T-helper 2 cell (primary cell): ENCODE data around the gene SNRNP25.

ENCODE experiments used
- DNase-seq, 5 experiments: peaks; one replicate each; pipeline versions ENCODE4 v3.0.0 to v3.0.0-alpha.2; 2012 to 2022

The SNRNP25 gene

DNA sequence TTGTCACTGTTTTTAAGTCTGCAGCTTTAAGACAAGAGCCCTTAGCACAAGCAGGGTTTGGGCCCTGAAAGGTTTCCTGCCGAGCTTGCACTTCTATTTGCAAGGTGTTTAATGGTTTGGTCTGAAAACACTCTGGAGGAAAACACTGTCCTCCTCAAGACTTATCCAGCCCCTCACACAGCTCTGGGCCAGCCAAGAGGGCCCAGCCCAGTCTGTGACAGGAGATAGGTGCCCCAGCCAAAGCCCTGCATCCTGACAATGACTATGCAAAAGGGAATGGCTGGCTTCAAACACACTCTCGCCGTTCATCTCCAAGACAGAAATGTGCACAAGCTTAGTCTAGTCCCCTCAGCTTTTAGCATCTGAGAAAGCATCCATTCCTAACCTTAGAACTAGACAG lies 51.3 kb downstream of the SNRNP25 start:
- no peak for DNase-seq

- DNase-seq, result no peak
Measured at GRCh38 chr16:105521-105920, 51.9 kb downstream of the SNRNP25 start.

- DNase-seq, result peak in 4 of 5 experiments; percentile 21 to 78 (median 38)
Measured at GRCh38 chr16:106623-107324, 53.1 kb downstream of the SNRNP25 start.
